ENCODE results near the gene SLC23A2.
A peak's percentile ranks its signal among the peaks of the same experiment; 100 is the strongest.

Gene SLC23A2

GRCh38 chr20:5002077-5002413 is 735 bp upstream of the SLC23A2 start:
- H3K36me3 ChIP-seq, result no peaks in the 10 kb centered on the region
- DNase-seq, result no peak
- intact Hi-C loops (cut with DNase I; ENCODE audit: low total_unique reads), result no loop called here
- no peaks in the 10 kb centered on the region for H3K9me3 ChIP-seq
- peak overlapping the region in 1 of 2 donors; percentile 54 for H3K27ac ChIP-seq
- H3K27me3 ChIP-seq, result no peaks in the 10 kb centered on the region
- no peak for TF ChIP-seq CTCF (IDR thresholded peaks at IDR 0.05)
- peaks cover 0 to 20% (median 11%) of the 10 kb centered on the region in 4 donors for H3K4me1 ChIP-seq
- H3K4me3 ChIP-seq, result peak overlapping the region; percentile 69 to 85

DNA sequence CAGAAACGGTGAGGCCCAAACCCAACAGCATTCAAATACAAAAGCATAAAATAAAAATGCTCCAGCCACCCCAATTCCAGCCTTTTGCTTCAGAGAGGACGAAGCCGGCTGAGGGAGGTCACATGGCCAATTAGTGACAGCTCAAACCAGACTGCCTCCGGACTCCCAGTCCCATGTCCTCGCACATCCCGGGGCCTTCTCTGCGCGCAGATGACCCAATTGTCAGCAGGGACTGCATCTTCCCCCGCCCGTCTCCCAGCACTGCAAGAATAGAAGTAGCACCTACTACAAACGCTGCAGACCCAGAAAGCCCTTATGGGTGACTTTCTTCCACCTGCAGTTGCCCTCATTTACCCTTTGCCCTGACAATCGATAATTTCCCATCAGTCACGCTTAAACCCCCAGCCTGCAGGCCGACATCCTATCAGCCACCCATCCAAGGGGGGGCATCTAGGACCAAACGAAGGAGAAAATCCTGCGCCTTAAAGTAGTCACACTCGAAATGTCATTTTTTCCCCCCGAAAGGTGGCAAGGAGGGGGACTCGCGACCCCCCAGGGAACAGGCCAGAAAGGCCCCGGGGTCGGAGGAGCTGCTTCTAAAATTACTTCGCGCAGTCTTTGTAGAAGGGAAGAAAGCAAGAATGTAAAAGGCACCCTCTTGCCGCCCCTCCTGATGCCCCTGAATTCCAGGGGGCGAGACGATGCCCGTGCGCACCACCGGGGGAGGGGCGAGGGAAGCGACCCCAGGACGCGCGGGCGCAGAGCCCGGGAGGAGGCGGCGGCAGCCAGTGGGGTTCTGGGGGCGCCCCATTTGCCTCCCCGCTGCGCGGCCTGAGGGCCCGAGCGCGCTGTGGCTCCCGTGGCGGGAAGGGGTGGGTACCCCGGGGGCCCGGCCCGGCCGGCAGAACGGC is 792 bp downstream of the SLC23A2 start:
- DNase-seq, result peak; percentile 68 to 80
- peaks cover 0 to 20% (median 11%) of the 10 kb centered on the region in 4 donors for H3K4me1 ChIP-seq
- no peaks in the 10 kb centered on the region for H3K36me3 ChIP-seq
- H3K4me3 ChIP-seq, result peak overlapping the region; percentile 69 to 85
- H3K27me3 ChIP-seq, result no peaks in the 10 kb centered on the region
- peak overlapping the region; percentile 57 to 70 for H3K27ac ChIP-seq
- TF ChIP-seq CTCF (IDR thresholded peaks at IDR 0.05), result no peak
- intact Hi-C loops (cut with DNase I; ENCODE audit: low total_unique reads), result no loop called here
- no peaks in the 10 kb centered on the region for H3K9me3 ChIP-seq

DNA sequence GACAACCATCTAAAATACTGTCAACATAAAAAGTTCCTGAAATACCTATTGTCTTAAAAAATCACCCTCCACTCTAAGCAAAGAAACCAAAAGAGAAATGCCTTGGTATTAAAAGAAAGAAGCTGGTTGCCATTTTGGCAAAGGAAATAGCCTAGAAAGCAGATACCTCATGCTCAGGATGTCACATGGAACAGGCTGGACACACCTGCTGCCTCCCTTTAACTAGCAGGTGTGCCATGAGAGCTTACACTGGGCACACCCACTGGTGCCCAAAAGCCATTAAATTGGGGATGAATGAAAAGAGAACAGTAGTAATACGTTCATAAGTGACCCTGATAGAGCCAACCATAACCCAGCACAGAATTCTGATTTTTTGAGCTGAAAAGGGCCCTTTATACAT is 1.5 kb downstream of the SLC23A2 start:
- Histone ChIP-seq H3K27me3 (no peaks in the 10 kb centered on the region), H3K36me3 (no peaks in the 10 kb centered on the region), H3K27ac (no peak overlapping the region), H3K4me3 (peak overlapping the region; percentile 69 to 85), H3K9me3 (no peaks in the 10 kb centered on the region), H3K4me1 (peaks cover 0 to 20% (median 11%) of the 10 kb centered on the region in 4 donors)
- DNase-seq, result no peak
- no peak for TF ChIP-seq CTCF (IDR thresholded peaks at IDR 0.05)
- intact Hi-C loops (cut with DNase I; ENCODE audit: low total_unique reads), result no loop called here

DNA sequence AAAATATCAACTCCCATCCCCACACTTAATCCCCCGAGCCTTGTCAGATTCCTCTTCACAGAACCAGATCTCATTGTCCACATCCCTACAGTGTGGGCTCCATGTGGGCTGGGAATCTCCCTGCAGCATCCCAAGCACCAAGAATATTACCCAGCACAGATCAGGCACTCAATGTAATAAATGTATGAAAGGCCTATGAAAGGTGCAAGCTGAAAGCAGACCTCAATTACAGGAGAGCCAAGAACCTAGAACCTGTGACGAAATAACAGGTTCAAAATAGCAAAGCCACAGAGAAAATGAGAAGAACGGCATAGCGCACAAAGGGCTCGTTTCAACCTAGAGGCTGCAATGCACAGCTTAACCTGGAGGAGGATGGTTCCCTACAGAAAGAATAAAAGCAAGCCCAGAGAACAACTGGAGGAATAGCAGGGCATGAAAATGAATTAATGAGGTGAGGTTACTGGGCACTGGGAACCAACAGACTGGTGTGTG is 3.1 kb downstream of the SLC23A2 start:
- Histone ChIP-seq H3K4me1 (peaks cover 0 to 20% (median 11%) of the 10 kb centered on the region in 4 donors), H3K27ac (no peak overlapping the region)
- DNase-seq, result no peak

GRCh38 chr20:4997222-4997621 is 4.1 kb downstream of the SLC23A2 start:
- Histone ChIP-seq H3K4me1 (peaks cover 0 to 20% (median 11%) of the 10 kb centered on the region in 4 donors), H3K4me3 (no peak overlapping the region), H3K9me3 (no peaks in the 10 kb centered on the region), H3K36me3 (no peaks in the 10 kb centered on the region), H3K27ac (no peak overlapping the region), H3K27me3 (no peaks in the 10 kb centered on the region)
- intact Hi-C loops (cut with DNase I; ENCODE audit: low total_unique reads), result no loop called here
- DNase-seq, result no peak
- no peak for TF ChIP-seq CTCF (IDR thresholded peaks at IDR 0.05)

More for the DNA sequence above, 3.1 kb downstream of the SLC23A2 start:
- no peaks in the 10 kb centered on the region for H3K36me3 ChIP-seq
- H3K4me3 ChIP-seq, result no peak overlapping the region
- H3K9me3 ChIP-seq, result no peaks in the 10 kb centered on the region
- no peak for TF ChIP-seq CTCF (IDR thresholded peaks at IDR 0.05)
- H3K27me3 ChIP-seq, result no peaks in the 10 kb centered on the region
- intact Hi-C loops (cut with DNase I; ENCODE audit: low total_unique reads), result no loop called here

All from tibial artery (tissue), 4 donors.